HG02885 (cell line): ENCODE measurements around the gene MSH6.

Experiments used
- ATAC-seq: cut with Tn5 transposase; IDR thresholded peaks from one replicate; pipeline ENCODE4 v1.9.1; 2021; ENCODE audit warnings: mild to moderate bottlenecking; ENCODE audit not compliant: unreplicated experiment, poor library complexity

Gene MSH6

GRCh38 chr2:47782671-47783485, at the start of gene MSH6:
TSS of gene MSH6 (plus strand) at chr2:47783145. CDS start at chr2:47783234, 89 bp downstream.
- peak; percentile 84 for ATAC-seq

- no peak for ATAC-seq
Measured at GRCh38 chr2:47735136-47735869, 47.6 kb upstream of the MSH6 start.

GRCh38 chr2:47735912-47736311, 47.0 kb upstream of the MSH6 start:
- ATAC-seq: no peak

GRCh38 chr2:47737191-47737975, 45.6 kb upstream of the MSH6 start:
- ATAC-seq: no peak

GRCh38 chr2:47738331-47738730, 44.6 kb upstream of the MSH6 start:
- ATAC-seq: no peak

- no peak for ATAC-seq
Measured at GRCh38 chr2:47741101-47741500, 41.8 kb upstream of the MSH6 start.

- ATAC-seq: peak; percentile 23
Measured at GRCh38 chr2:47741637-47742036, 41.3 kb upstream of the MSH6 start.

- no peak for ATAC-seq
Measured at GRCh38 chr2:47744074-47744473, 38.9 kb upstream of the MSH6 start.

- ATAC-seq: no peak
Measured at GRCh38 chr2:47747878-47748277, 35.1 kb upstream of the MSH6 start.

GRCh38 chr2:47751856-47752414, 31.0 kb upstream of the MSH6 start:
- peak; percentile 35 for ATAC-seq

- ATAC-seq: no peak
Measured at GRCh38 chr2:47767497-47767844, 15.5 kb upstream of the MSH6 start.

GRCh38 chr2:47767880-47768609, 14.9 kb upstream of the MSH6 start:
- ATAC-seq: peak; percentile 75

GRCh38 chr2:47769318-47769717, 13.6 kb upstream of the MSH6 start:
- no peak for ATAC-seq

GRCh38 chr2:47771211-47771610, 11.7 kb upstream of the MSH6 start:
- no peak for ATAC-seq

GRCh38 chr2:47772343-47772742, 10.6 kb upstream of the MSH6 start:
- ATAC-seq: no peak

- no peak for ATAC-seq
Measured at GRCh38 chr2:47774567-47774966, 8.4 kb upstream of the MSH6 start.

- ATAC-seq: no peak
Measured at GRCh38 chr2:47777277-47777937, 5.5 kb upstream of the MSH6 start.

- ATAC-seq: no peak
Measured at GRCh38 chr2:47778698-47779425, 4.1 kb upstream of the MSH6 start.

GRCh38 chr2:47779426-47779790, 3.5 kb upstream of the MSH6 start:
- ATAC-seq: no peak
